K562 (cell line): ENCODE measurements around the gene CMTM8. TPM values are rescaled to one million over a fixed set of nuclear protein-coding genes. Genes with fewer than 3 reads are reported as not detected.

Source experiments
- ATAC-seq: fragments of 200-7000 bp; cut with Tn5 transposase; 3 replicates; pipeline ENCODE4 v1.9.1; 2020; ENCODE audit warnings: moderate library complexity
- BruUV-seq: library from RNA; stranded (reverse); fragments of 400-500 nt; replicated peaks from 2 replicates; lab custom pipeline; 2021; lab: Mats Ljungman, UMichigan
- CTCF ChIA-PET: fragments of 300-600 bp; formaldehyde crosslinking; extraction: SDS; loops from one replicate; lab custom pipeline; 2021; ENCODE audit warnings: low intra/inter-chr PET ratio; lab: Yijun Ruan, JAX
- POLR2A ChIA-PET: fragments of 300-600, 350-650 bp; sonication (Branson Sonifier 250); formaldehyde crosslinking; extraction: SDS; loops from one replicate; lab custom pipeline; 2021; ENCODE audit warnings: antibody characterized with exemption, inconsistent platforms; lab: Yijun Ruan, JAX
- DNase-seq, 4 experiments: peaks; one replicate each; pipeline versions ENCODE4 v3.0.0 to v3.0.0-alpha.2; 2011 to 2018; ENCODE audit warnings: low spot score in 3 of 4, mixed read lengths in 3 of 4; ENCODE audit errors: extremely low read depth in 1 of 4
- FAIRE-seq: peaks from 2 replicates; lab custom pipeline; 2011; peaks lifted over from hg19 to GRCh38; lab: Jason Lieb, UNC
- H2AFZ ChIP-seq: 2 replicates; pipeline ENCODE4 v1.6.0; 2011; ENCODE audit warnings: low read depth, low read length, control low read depth, inconsistent platforms
- H3K27ac ChIP-seq: fragments of 200-600 bp; 3 replicates; pipeline ENCODE4 v1.8.0; 2011; ENCODE audit warnings: low read depth, mild to moderate bottlenecking, control low read depth, inconsistent platforms, low read length, moderate library complexity, mixed read lengths; ENCODE audit errors: extremely low read depth
- H3K27me3 ChIP-seq, 2 experiments: fragments of 300-600 bp in 1 of 2; 2 replicates in 1 of 2; 3 replicates in 1 of 2; pipeline versions ENCODE4 v1.6.0 to v1.8.0; 2011; ENCODE audit warnings: inconsistent platforms in 2 of 2, low read length in 2 of 2, mild to moderate bottlenecking in 1 of 2, mixed read lengths in 1 of 2, moderate library complexity in 1 of 2; ENCODE audit not compliant: control insufficient read depth in 2 of 2, insufficient read depth in 2 of 2
- H3K36me3 ChIP-seq: fragments of 300-600 bp; 3 replicates; pipeline ENCODE4 v1.8.0; 2011; ENCODE audit warnings: mild to moderate bottlenecking, low read length, inconsistent platforms; ENCODE audit not compliant: control insufficient read depth, insufficient read depth
- H3K4me1 ChIP-seq, 2 experiments: fragments of 200-600 bp in 1 of 2; replicated peaks in 1 of 2; 2 replicates in 1 of 2; 3 replicates in 1 of 2; pipeline versions ENCODE4 v1.5.1 to v1.8.0; 2011; ENCODE audit warnings: inconsistent platforms in 2 of 2, low read length in 2 of 2, mild to moderate bottlenecking in 1 of 2, mixed read lengths in 1 of 2, moderate library complexity in 1 of 2; ENCODE audit not compliant: control insufficient read depth in 2 of 2, insufficient read depth in 2 of 2
- H3K4me2 ChIP-seq: 2 replicates; pipeline ENCODE4 v1.6.1; 2011; ENCODE audit warnings: low read length, control low read depth, inconsistent platforms, mixed read lengths; ENCODE audit not compliant: insufficient read depth
- H3K4me3 ChIP-seq: fragments of 200-600 bp; sonication (generic), shearing (Covaris generic); 2 replicates; pipeline ENCODE4 v1.5.1; 2016; ENCODE audit warnings: control low read depth, inconsistent platforms
- H3K79me2 ChIP-seq: fragments of 200-600 bp; 3 replicates; pipeline ENCODE4 v1.8.0; 2011; ENCODE audit warnings: low read length, inconsistent platforms; ENCODE audit not compliant: control insufficient read depth, insufficient read depth
- H3K9ac ChIP-seq, 2 experiments: 2 replicates each; pipeline versions ENCODE4 v1.6.0 to v1.6.1; 2011; ENCODE audit warnings: low read depth in 2 of 2, low read length in 2 of 2, control low read depth in 1 of 2, inconsistent platforms in 1 of 2, mild to moderate bottlenecking in 1 of 2, mixed read lengths in 1 of 2; ENCODE audit not compliant: insufficient read depth in 1 of 2
- H3K9me1 ChIP-seq: one replicate; pipeline ENCODE4 v1.6.0; 2011; ENCODE audit warnings: inconsistent platforms, mild to moderate bottlenecking, low read length, moderate library complexity; ENCODE audit not compliant: control insufficient read depth, insufficient read depth
- H3K9me3 ChIP-seq: replicated peaks from 2 replicates; pipeline ENCODE4 v1.5.1; 2011; ENCODE audit warnings: low read depth, low read length, inconsistent platforms; ENCODE audit not compliant: control insufficient read depth, insufficient read depth
- H4K20me1 ChIP-seq: replicated peaks from 2 replicates; pipeline ENCODE4 v1.6.1; 2011; ENCODE audit warnings: low read length, inconsistent platforms, mixed read lengths; ENCODE audit not compliant: control insufficient read depth, insufficient read depth
- ATF6 ChIP-seq: sonication (generic); formaldehyde crosslinking; IDR thresholded peaks from 2 replicates; pipeline ENCODE4 v1.4.0; 2020; ENCODE audit warnings: mild to moderate bottlenecking, missing genetic modification reagents
- E4F1 ChIP-seq: fragments of 250-450 bp; sonication (Bioruptor Pico); IDR thresholded peaks from 2 replicates; pipeline ENCODE4 v1.5.0; 2021; ENCODE audit warnings: mild to moderate bottlenecking, borderline replicate concordance
- EHMT2 ChIP-seq: fragments of 450-650 bp; IDR thresholded peaks from 2 replicates; pipeline ENCODE4 v1.6.1; 2018; ENCODE audit warnings: antibody characterized with exemption
- EP300 ChIP-seq: IDR thresholded peaks from 2 replicates; pipeline ENCODE4 v1.6.1; 2012; ENCODE audit warnings: low read length, improper control_type of control experiment
- HCFC1 ChIP-seq: IDR thresholded peaks from 2 replicates; pipeline ENCODE4 v1.6.1; 2012; ENCODE audit warnings: low read depth, low read length, improper control_type of control experiment
- MAX ChIP-seq: sonication (generic); formaldehyde crosslinking; IDR thresholded peaks from 2 replicates; pipeline ENCODE4 v1.9.0; 2022; ENCODE audit warnings: mild to moderate bottlenecking, missing genetic modification reagents
- MCM7 ChIP-seq, 2 experiments: fragments of 450-650 bp; IDR thresholded peaks; 2 replicates each; pipeline ENCODE4 v1.6.1; 2016 to 2018
- MYC ChIP-seq, 2 experiments: fragments of 250-450 bp in 1 of 2; sonication (Bioruptor Pico) in 1 of 2; IDR thresholded peaks; 2 replicates each; pipeline versions ENCODE4 v1.5.1 to v1.6.1; 2012 to 2021; ENCODE audit warnings: low read depth in 2 of 2, borderline replicate concordance in 1 of 2, improper control_type of control experiment in 1 of 2, low read length in 1 of 2, mild to moderate bottlenecking in 1 of 2, moderate library complexity in 1 of 2
- ZNF511 ChIP-seq: sonication (generic); formaldehyde crosslinking; IDR thresholded peaks from 2 replicates; pipeline ENCODE4 v1.8.0; 2022; ENCODE audit warnings: mild to moderate bottlenecking, missing genetic modification reagents
- ZNF639 ChIP-seq, 2 experiments: fragments of 200-800 bp in 1 of 2; sonication (Bioruptor generic) in 1 of 2; sonication (generic) in 1 of 2; formaldehyde crosslinking in 1 of 2; IDR thresholded peaks in 1 of 2; conservative IDR thresholded peaks in 1 of 2; 2 replicates each; pipeline versions ENCODE4 v1.5.0 to v1.6.1; 2016 to 2020; ENCODE audit warnings: missing compliant biosample characterization in 1 of 2, missing genetic modification characterization in 1 of 2, missing genetic modification reagents in 1 of 2
- WGBS: fragments of 100-300 bp; shearing (Covaris generic); methylation state at CpG from one replicate; pipeline ENCODE4 v1.1.6; 2016; ENCODE audit warnings: low coverage, mixed read lengths; ENCODE audit not compliant: insufficient coverage; ENCODE audit errors: missing lambda C conversion rate; 5-methylcytosine and 5-hydroxymethylcytosine counted together
- in situ Hi-C: fragments of 300-500 bp; cut with MboI; formaldehyde crosslinking; loops from 4 replicates; pipeline ENCODE4 v1.15.0; 2018; ENCODE audit warnings: inconsistent platforms, mixed read lengths
- intact Hi-C: fragments of 100-400 bp; cut with micrococcal nuclease; formaldehyde crosslinking; loops from 2 replicates; pipeline ENCODE4 v1.14.2; 2022
- polyA plus RNA-seq, 8 experiments: library from polyadenylated mRNA; depleted of rRNA in 4 of 8; stranded (reverse) in 5 of 8; unstranded in 3 of 8; fragments of >200 nt; fragmentation: Nextera tagmentation in 2 of 8; fragmentation: Illumina TruSeq in 1 of 8; extraction: Ambion mirVana in 2 of 8; extraction: Trizol in 1 of 8; gene quantifications; 2 replicates each; pipeline versions ENCODE4 v1.2.1 to v1.2.3, GENCODE V29; 2011 to 2014; ENCODE audit warnings: inconsistent platforms in 1 of 8, missing spikeins in 1 of 8
- total RNA-seq, 7 experiments: library from RNA; depleted of rRNA in 6 of 7; stranded (reverse); fragments of >200 nt in 6 of 7; fragmentation: Illumina TruSeq in 2 of 7; extraction: Trizol in 2 of 7; gene quantifications; 2 replicates each; pipeline versions ENCODE4 v1.2.1 to v1.2.3, GENCODE V29; 2011 to 2021; ENCODE audit warnings: low replicate concordance in 1 of 7

CMTM8 gene
- total and polyA plus RNA-seq, 9 of the 15 experiments (the other 6 are each of a cell fraction or from before 2014, with no cell fraction given): not detected

- intact Hi-C loops: no loop called here
- FAIRE-seq (no peak), ATAC-seq (no peak), DNase-seq (no peak)
- no peak overlapping the region for H3K4me3 ChIP-seq
- no peaks in the 10 kb centered on the region for H3K79me2 ChIP-seq
- WGBS: 1% methylated on average over 4 of the region's 4 CpGs
- H4K20me1 ChIP-seq: no peaks in the 10 kb centered on the region
- H3K9me3 ChIP-seq: no peaks in the 10 kb centered on the region
- H3K4me1 ChIP-seq: no peaks in the 10 kb centered on the region
- no peak overlapping the region for H3K27ac ChIP-seq
- H3K4me2 ChIP-seq: no peak overlapping the region
- peaks cover 8 to 10% of the 10 kb centered on the region in 2 experiments; a peak in 3 of 5 replicates for H3K27me3 ChIP-seq
- H3K9ac ChIP-seq: no peak overlapping the region
- H3K36me3 ChIP-seq: no peaks in the 10 kb centered on the region
- H2AFZ ChIP-seq: no peak overlapping the region
- CTCF ChIA-PET: no interaction called here
- in situ Hi-C loops: no loop called here
- POLR2A ChIA-PET: no interaction called here
- BruUV-seq: no TSS peak
- no peaks in the 10 kb centered on the region for H3K9me1 ChIP-seq
- TF ChIP-seq ZNF511 (CRISPR knock-in tag) (no peak), ATF6 (CRISPR knock-in tag) (no peak), E4F1 (CRISPR knock-in tag) (no peak), EHMT2 (no peak), EP300 (no peak), MCM7 (IDR thresholded peaks at IDR 0.05) (no peak), MYC (IDR thresholded peaks at IDR 0.05; ENCODE audit: low read depth, low read length) (no peak), MYC (CRISPR knock-in tag; IDR thresholded peaks at IDR 0.05; ENCODE audit: borderline replicate concordance, low read depth) (no peak), ZNF639 (CRISPR knock-in tag; conservative IDR thresholded peaks at IDR 0.05 in 1 of 2, IDR thresholded peaks at IDR 0.05 in 1 of 2) (no peak), HCFC1 (no peak), MAX (CRISPR knock-in tag) (no peak)
These were observed 7.7 kb downstream of the CMTM8 start for GRCh38 chr3:32246079-32246675.
